ENCODE data around the gene FREY1.

Gene FREY1

GRCh38 chr11:45921561-45922424, 14.7 kb upstream of the FREY1 start:
- H3K4me3 ChIP-seq (ENCODE audit: low read depth, low read length), result peak overlapping the region; percentile 34
- CTCF ChIA-PET, result interaction anchor here (0.7 kb wide), 1 partner anchor 1305 kb away, joined by 3 read pairs; no protein-coding TSS in a partner anchor
- POLR2A ChIA-PET, result no interaction called here

More at GRCh38 chr11:45921561-45922424, 14.7 kb upstream of the FREY1 start:
- H3K4me1 ChIP-seq (ENCODE audit: control insufficient read depth, insufficient read depth, low read length), result no peaks in the 10 kb centered on the region; the same call in 1 of the 2 replicates
- TF ChIP-seq MZF1 (tag by site-specific recombination; IDR thresholded peaks at IDR 0.05; ENCODE audit: borderline replicate concordance) (no peak), BCL11B (tag by site-specific recombination; IDR thresholded peaks at IDR 0.05; ENCODE audit: low read depth) (no peak), ZBTB44 (tag by site-specific recombination; IDR thresholded peaks at IDR 0.05) (no peak), ZNF629 (tag by site-specific recombination; IDR thresholded peaks at IDR 0.05) (no peak), ZBTB20 (tag by site-specific recombination; IDR thresholded peaks at IDR 0.05) (peak; percentile 36; the same call in 1 of the 2 replicates), ZNF157 (tag by site-specific recombination; IDR thresholded peaks at IDR 0.05) (no peak), ZNF623 (tag by site-specific recombination; IDR thresholded peaks at IDR 0.05) (no peak), ZSCAN5A (tag by site-specific recombination; IDR thresholded peaks at IDR 0.05) (no peak), BCL6B (tag by site-specific recombination; IDR thresholded peaks at IDR 0.05) (no peak), ZNF311 (tag by site-specific recombination; IDR thresholded peaks at IDR 0.05; ENCODE audit: borderline replicate concordance) (no peak), ZFHX2 (tag by site-specific recombination; conservative IDR thresholded peaks at IDR 0.05) (no peak), OVOL3 (tag by site-specific recombination; IDR thresholded peaks at IDR 0.05) (no peak), SP7 (tag by site-specific recombination; IDR thresholded peaks at IDR 0.05) (0 out of 2 replicates have a peak, but pooled peaks have one; percentile 33), ZNF324 (tag by site-specific recombination; IDR thresholded peaks at IDR 0.05) (no peak), ZNF624 (tag by site-specific recombination; IDR thresholded peaks at IDR 0.05) (no peak), ZNF202 (tag by site-specific recombination; IDR thresholded peaks at IDR 0.05; ENCODE audit: borderline replicate concordance) (no peak), ZNF580 (tag by site-specific recombination; IDR thresholded peaks at IDR 0.05) (no peak), WT1 (tag by site-specific recombination; IDR thresholded peaks at IDR 0.05) (peak; percentile 67; the same call in 1 of the 2 replicates), ZNF701 (tag by site-specific recombination; IDR thresholded peaks at IDR 0.05) (no peak), ZNF664 (tag by site-specific recombination; IDR thresholded peaks at IDR 0.05) (no peak), ZIC2 (tag by site-specific recombination; IDR thresholded peaks at IDR 0.05) (peak; percentile 47), ZNF792 (tag by site-specific recombination; IDR thresholded peaks at IDR 0.05) (no peak), ZBTB10 (tag by site-specific recombination; IDR thresholded peaks at IDR 0.05) (no peak), ZNF548 (tag by site-specific recombination; IDR thresholded peaks at IDR 0.05) (no peak), KLF8 (tag by site-specific recombination; IDR thresholded peaks at IDR 0.05) (0 out of 2 replicates have a peak, but pooled peaks have one; percentile 30), ZNF660 (tag by site-specific recombination; IDR thresholded peaks at IDR 0.05) (no peak), ZNF175 (tag by site-specific recombination; IDR thresholded peaks at IDR 0.05) (no peak), ZNF549 (tag by site-specific recombination; IDR thresholded peaks at IDR 0.05) (no peak), MYNN (tag by site-specific recombination; IDR thresholded peaks at IDR 0.05; ENCODE audit: borderline replicate concordance) (no peak), ZNF248 (tag by site-specific recombination; IDR thresholded peaks at IDR 0.05) (no peak), IKZF3 (tag by site-specific recombination; IDR thresholded peaks at IDR 0.05) (no peak)
- H3K27ac ChIP-seq (ENCODE audit: extremely low read depth, low read depth, low read length), result no peak overlapping the region
- H3K36me3 ChIP-seq (ENCODE audit: control insufficient read depth in 2 of 2, insufficient read depth in 1 of 2, low read length in 2 of 2), result no peaks in the 10 kb centered on the region
- no peaks in the 10 kb centered on the region for H3K9me3 ChIP-seq (ENCODE audit: control insufficient read depth, insufficient read depth, low read depth, low read length)

Data from HEK293 (cell line).